Activated CD8-positive, alpha-beta T cell treated with anti-CD3 and anti-CD28 coated beads, Interleukin-2, amount 10 ng/mL, durations not matched to agents 7 days and 5 days (primary cell): Measurements from ENCODE around the gene TLE4. TPM values are rescaled to one million over a fixed set of nuclear protein-coding genes. Genes with fewer than 3 reads are reported as not detected.

Experiments
- ATAC-seq: fragments of 150-1000 bp; cut with Tn5 transposase; one replicate; pipeline ENCODE4 v1.10.0; 2021; ENCODE audit warnings: moderate library complexity
- CTCF ChIA-PET: fragments of 350-600 bp; sonication (Branson Sonifier 250); formaldehyde crosslinking; loops from one replicate; lab custom pipeline; 2021; ENCODE audit warnings: antibody characterized with exemption; lab: Charles Lee
- POLR2A ChIA-PET: fragments of 350-600 bp; sonication (Branson Sonifier 250); formaldehyde crosslinking; loops from one replicate; lab custom pipeline; 2021; ENCODE audit warnings: antibody characterized with exemption; lab: Charles Lee
- DNase-seq: peaks from one replicate; pipeline ENCODE4 v3.0.0-alpha.2; 2020
- H3K27ac Mint-ChIP-seq: one replicate; pipeline ENCODE4 v1.8.0; 2021; ENCODE audit warnings: mild to moderate bottlenecking, mixed read lengths
- H3K27me3 Mint-ChIP-seq: one replicate; pipeline ENCODE4 v1.8.0; 2021; ENCODE audit warnings: low read depth, mixed read lengths
- H3K36me3 Mint-ChIP-seq: one replicate; pipeline ENCODE4 v1.8.0; 2021; ENCODE audit warnings: low read depth, mixed read lengths
- H3K4me1 Mint-ChIP-seq: one replicate; pipeline ENCODE4 v1.8.0; 2021; ENCODE audit warnings: low read depth, mixed read lengths
- H3K4me3 Mint-ChIP-seq: one replicate; pipeline ENCODE4 v1.8.0; 2021; ENCODE audit warnings: mild to moderate bottlenecking, mixed read lengths
- H3K9me3 Mint-ChIP-seq: one replicate; pipeline ENCODE4 v1.8.0; 2022; ENCODE audit warnings: mixed read lengths; ENCODE audit not compliant: insufficient read depth
- total RNA-seq, 2 experiments: library from RNA; stranded (reverse); gene quantifications; one replicate each; pipeline ENCODE4 v1.2.3, GENCODE V29; 2021

TLE4 gene
- total RNA-seq, 2 experiments from 2014 or later, result 47.7 to 51.8 TPM

- ChIA-PET CTCF (no interaction called here), POLR2A (no interaction called here)
- Mint-ChIP-seq H3K27ac (no peak overlapping the region), H3K4me1 (peaks cover 45% of the 10 kb centered on the region), H3K36me3 (peaks cover 24% of the 10 kb centered on the region), H3K27me3 (no peaks in the 10 kb centered on the region), H3K4me3 (no peak overlapping the region), H3K9me3 (no peaks in the 10 kb centered on the region)
- DNase-seq (no peak), ATAC-seq (no peak)
These were observed 127.2 kb downstream of the TLE4 start for GRCh38 chr9:79698967-79699366.

- H3K4me3 Mint-ChIP-seq, result no peak overlapping the region
- no peaks in the 10 kb centered on the region for H3K9me3 Mint-ChIP-seq
- H3K27ac Mint-ChIP-seq, result no peak overlapping the region
- H3K36me3 Mint-ChIP-seq, result peaks cover 19% of the 10 kb centered on the region
- ChIA-PET CTCF (no interaction called here), POLR2A (no interaction called here)
- H3K4me1 Mint-ChIP-seq, result peaks cover 40% of the 10 kb centered on the region
- no peaks in the 10 kb centered on the region for H3K27me3 Mint-ChIP-seq
- no peak for DNase-seq
- ATAC-seq, result no peak
These were observed 127.7 kb downstream of the TLE4 start for GRCh38 chr9:79699479-79699878.

GRCh38 chr9:79700607-79701360, 129.0 kb downstream of the TLE4 start:
- no peak overlapping the region for H3K4me3 Mint-ChIP-seq
- H3K27me3 Mint-ChIP-seq, result no peaks in the 10 kb centered on the region
- H3K27ac Mint-ChIP-seq, result no peak overlapping the region
- ATAC-seq, result no peak
- no peaks in the 10 kb centered on the region for H3K9me3 Mint-ChIP-seq
- peaks cover 24% of the 10 kb centered on the region for H3K36me3 Mint-ChIP-seq
- POLR2A ChIA-PET, result interaction anchor here (1.7 kb wide), 1 partner anchor 129 kb away, joined by 6 read pairs; the partner anchor contains the start of gene TLE4
- peaks cover 27% of the 10 kb centered on the region for H3K4me1 Mint-ChIP-seq
- DNase-seq, result no peak
- CTCF ChIA-PET, result no interaction called here

- Mint-ChIP-seq H3K4me1 (peaks cover 24% of the 10 kb centered on the region), H3K36me3 (peaks cover 31% of the 10 kb centered on the region), H3K4me3 (no peak overlapping the region), H3K27ac (no peak overlapping the region), H3K9me3 (no peaks in the 10 kb centered on the region), H3K27me3 (no peaks in the 10 kb centered on the region)
- ChIA-PET CTCF (interaction anchor here (0.6 kb wide), 1 partner anchor 1057 kb away, joined by 3 read pairs; no protein-coding TSS in a partner anchor), POLR2A (interaction anchor here (1.7 kb wide), 1 partner anchor 130 kb away, joined by 6 read pairs; the partner anchor contains the start of gene TLE4)
- DNase-seq (no peak), ATAC-seq (no peak)
These were observed 129.9 kb downstream of the TLE4 start for GRCh38 chr9:79701651-79702050.

GRCh38 chr9:79705704-79706103, 133.9 kb downstream of the TLE4 start:
- ATAC-seq (no peak), DNase-seq (no peak)
- H3K9me3 Mint-ChIP-seq, result no peaks in the 10 kb centered on the region
- peaks cover 27% of the 10 kb centered on the region for H3K4me1 Mint-ChIP-seq
- ChIA-PET CTCF (no interaction called here), POLR2A (interaction anchor here (0.7 kb wide), 1 partner anchor 177 kb away, joined by 3 read pairs; no protein-coding TSS in a partner anchor)
- H3K27me3 Mint-ChIP-seq, result no peaks in the 10 kb centered on the region
- no peak overlapping the region for H3K4me3 Mint-ChIP-seq
- no peak overlapping the region for H3K27ac Mint-ChIP-seq
- peaks cover 53% of the 10 kb centered on the region for H3K36me3 Mint-ChIP-seq

GRCh38 chr9:79706512-79706911, 134.7 kb downstream of the TLE4 start:
- DNase-seq (no peak), ATAC-seq (no peak)
- CTCF ChIA-PET, result no interaction called here
- Mint-ChIP-seq H3K36me3 (peaks cover 59% of the 10 kb centered on the region), H3K27me3 (no peaks in the 10 kb centered on the region), H3K4me3 (no peak overlapping the region), H3K4me1 (peaks cover 26% of the 10 kb centered on the region), H3K27ac (no peak overlapping the region), H3K9me3 (no peaks in the 10 kb centered on the region)
- POLR2A ChIA-PET, result no interaction called here

GRCh38 chr9:79707589-79707988, 135.8 kb downstream of the TLE4 start:
- Mint-ChIP-seq H3K9me3 (no peaks in the 10 kb centered on the region), H3K27me3 (no peaks in the 10 kb centered on the region), H3K36me3 (peaks cover 60% of the 10 kb centered on the region), H3K27ac (peak overlapping the region; percentile 43), H3K4me1 (peaks cover 25% of the 10 kb centered on the region), H3K4me3 (no peak overlapping the region)
- DNase-seq (peak; percentile 35), ATAC-seq (no peak)
- ChIA-PET POLR2A (no interaction called here), CTCF (no interaction called here)

- ATAC-seq, result no peak
- Mint-ChIP-seq H3K9me3 (no peaks in the 10 kb centered on the region), H3K27ac (no peak overlapping the region), H3K36me3 (peaks cover 65% of the 10 kb centered on the region), H3K4me3 (no peak overlapping the region), H3K4me1 (peaks cover 25% of the 10 kb centered on the region), H3K27me3 (no peaks in the 10 kb centered on the region)
- ChIA-PET POLR2A (no interaction called here), CTCF (interaction anchor here (1.2 kb wide), 1 partner anchor 14 kb away, joined by 3 read pairs; no protein-coding TSS in a partner anchor)
- DNase-seq, result no peak
These were observed 136.8 kb downstream of the TLE4 start for GRCh38 chr9:79708541-79708940.

GRCh38 chr9:79709743-79710674, 138.2 kb downstream of the TLE4 start:
- no peak for ATAC-seq
- no peak overlapping the region for H3K4me3 Mint-ChIP-seq
- peaks cover 66% of the 10 kb centered on the region for H3K36me3 Mint-ChIP-seq
- POLR2A ChIA-PET, result no interaction called here
- H3K27me3 Mint-ChIP-seq, result no peaks in the 10 kb centered on the region
- CTCF ChIA-PET, result interaction anchor here (1.2 kb wide), 1 partner anchor 13 kb away, joined by 3 read pairs; no protein-coding TSS in a partner anchor
- no peak for DNase-seq
- peaks cover 25% of the 10 kb centered on the region for H3K4me1 Mint-ChIP-seq
- H3K27ac Mint-ChIP-seq, result no peak overlapping the region
- H3K9me3 Mint-ChIP-seq, result no peaks in the 10 kb centered on the region

GRCh38 chr9:79711874-79712273, 140.1 kb downstream of the TLE4 start:
- CTCF ChIA-PET, result no interaction called here
- no peaks in the 10 kb centered on the region for H3K27me3 Mint-ChIP-seq

GRCh38 chr9:79719021-79719420, 147.3 kb downstream of the TLE4 start:
- H3K9me3 Mint-ChIP-seq, result no peaks in the 10 kb centered on the region
- H3K27ac Mint-ChIP-seq, result no peak overlapping the region
- ATAC-seq (no peak), DNase-seq (no peak)
- no peaks in the 10 kb centered on the region for H3K4me1 Mint-ChIP-seq
- H3K4me3 Mint-ChIP-seq, result no peak overlapping the region
- ChIA-PET CTCF (interaction anchor here (0.5 kb wide), 1 partner anchor 224 kb away, joined by 3 read pairs; no protein-coding TSS in a partner anchor), POLR2A (no interaction called here)
- H3K36me3 Mint-ChIP-seq, result peaks cover 51% of the 10 kb centered on the region
- no peaks in the 10 kb centered on the region for H3K27me3 Mint-ChIP-seq

More at GRCh38 chr9:79711874-79712273, 140.1 kb downstream of the TLE4 start:
- no peak overlapping the region for H3K27ac Mint-ChIP-seq
- no peaks in the 10 kb centered on the region for H3K9me3 Mint-ChIP-seq
- no peak overlapping the region for H3K4me3 Mint-ChIP-seq
- peaks cover 18% of the 10 kb centered on the region for H3K4me1 Mint-ChIP-seq
- DNase-seq (no peak), ATAC-seq (no peak)
- POLR2A ChIA-PET, result no interaction called here
- peaks cover 49% of the 10 kb centered on the region for H3K36me3 Mint-ChIP-seq
